NCI-H2029 treated with DMSO at 0.1 percent for 48 hours (cell line): ENCODE data around the gene ALPG.
"Not testable (repeated sequence)": the region's sequence is repeated elsewhere in the genome, so short reads cannot be mapped to it uniquely, and the experiment has no call there.

Experiments used
- DNase-seq: peaks from one replicate; lab custom pipeline; 2025; lab: John Stamatoyannopoulos, UW

The ALPG gene

DNA sequence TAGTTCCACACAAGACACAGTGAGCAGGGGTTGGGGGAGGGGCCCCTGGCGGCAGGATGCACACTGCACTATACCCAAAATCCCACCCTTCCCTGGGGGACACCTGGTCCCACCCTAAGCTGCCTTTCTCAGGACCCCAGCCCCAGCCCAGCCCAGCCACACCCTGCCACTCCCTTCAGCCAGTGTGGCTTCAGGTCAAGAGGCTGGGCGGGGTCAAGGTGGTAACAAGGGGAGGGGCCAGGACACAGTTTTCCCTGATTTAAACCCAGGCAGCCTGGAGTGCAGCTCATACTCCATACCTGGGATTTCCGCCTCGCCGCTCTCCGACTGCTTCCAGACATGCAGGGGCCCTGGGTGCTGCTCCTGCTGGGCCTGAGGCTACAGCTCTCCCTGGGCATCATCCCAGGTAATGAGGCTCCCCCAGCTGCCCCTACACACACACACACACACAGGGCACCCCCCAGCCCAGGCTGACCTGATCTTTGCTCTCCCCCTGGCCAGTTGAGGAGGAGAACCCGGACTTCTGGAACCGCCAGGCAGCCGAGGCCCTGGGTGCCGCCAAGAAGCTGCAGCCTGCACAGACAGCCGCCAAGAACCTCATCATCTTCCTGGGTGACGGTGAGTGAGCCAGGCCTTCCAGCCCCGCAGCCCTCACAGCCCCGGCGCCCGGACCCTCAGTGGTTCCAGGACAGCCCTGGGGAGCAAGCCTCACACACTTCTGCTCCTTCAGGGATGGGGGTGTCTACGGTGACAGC, at the start of gene ALPG:
ALPG (plus strand) TSS at position 289 of the 755 bp plus-strand sequence; CDS start at position 340, 51 bp downstream.
- DNase-seq, result no peak

- DNase-seq, result no peak
Observed at GRCh38 chr2:232361646-232362045, 45.0 kb upstream of the ALPG start.

GRCh38 chr2:232362174-232362900, 44.3 kb upstream of the ALPG start:
- DNase-seq, result peak; percentile 50

DNA sequence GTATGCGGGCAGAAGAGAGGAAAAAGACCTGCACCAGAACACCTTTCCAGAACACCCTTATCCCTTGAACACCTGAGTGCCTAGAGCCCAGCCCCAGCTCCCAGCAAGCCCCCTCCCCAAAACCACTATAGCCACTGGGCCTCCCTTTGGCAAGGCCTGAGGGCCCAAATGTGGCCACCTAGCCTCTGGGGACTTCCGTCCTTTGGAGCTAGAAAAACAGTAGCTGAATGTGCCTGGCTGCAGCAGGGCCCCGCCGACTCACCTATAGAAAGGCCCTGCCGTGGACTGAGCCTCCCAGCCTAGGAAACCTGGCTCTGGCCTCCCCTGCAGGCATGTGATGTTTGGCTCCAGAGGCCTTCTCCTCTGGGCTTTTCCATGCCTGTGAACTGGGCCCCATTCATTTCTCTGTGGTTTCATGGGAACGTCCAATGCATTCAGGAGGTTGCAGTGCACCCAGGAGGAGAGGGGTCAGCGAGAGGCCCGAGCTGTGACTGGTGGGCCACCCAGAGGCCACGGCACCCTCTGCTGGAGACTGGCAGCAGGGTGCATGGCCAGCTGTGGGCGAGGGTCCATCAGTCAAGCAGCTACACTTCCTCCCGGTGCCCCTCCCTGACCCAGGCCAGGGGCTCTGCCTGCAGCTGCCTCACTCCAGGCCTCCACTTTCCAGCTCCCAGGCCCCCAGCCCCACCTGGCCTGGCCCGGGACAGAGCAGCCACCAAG, 43.4 kb upstream of the ALPG start:
- DNase-seq, result not testable (repeated sequence)

DNA sequence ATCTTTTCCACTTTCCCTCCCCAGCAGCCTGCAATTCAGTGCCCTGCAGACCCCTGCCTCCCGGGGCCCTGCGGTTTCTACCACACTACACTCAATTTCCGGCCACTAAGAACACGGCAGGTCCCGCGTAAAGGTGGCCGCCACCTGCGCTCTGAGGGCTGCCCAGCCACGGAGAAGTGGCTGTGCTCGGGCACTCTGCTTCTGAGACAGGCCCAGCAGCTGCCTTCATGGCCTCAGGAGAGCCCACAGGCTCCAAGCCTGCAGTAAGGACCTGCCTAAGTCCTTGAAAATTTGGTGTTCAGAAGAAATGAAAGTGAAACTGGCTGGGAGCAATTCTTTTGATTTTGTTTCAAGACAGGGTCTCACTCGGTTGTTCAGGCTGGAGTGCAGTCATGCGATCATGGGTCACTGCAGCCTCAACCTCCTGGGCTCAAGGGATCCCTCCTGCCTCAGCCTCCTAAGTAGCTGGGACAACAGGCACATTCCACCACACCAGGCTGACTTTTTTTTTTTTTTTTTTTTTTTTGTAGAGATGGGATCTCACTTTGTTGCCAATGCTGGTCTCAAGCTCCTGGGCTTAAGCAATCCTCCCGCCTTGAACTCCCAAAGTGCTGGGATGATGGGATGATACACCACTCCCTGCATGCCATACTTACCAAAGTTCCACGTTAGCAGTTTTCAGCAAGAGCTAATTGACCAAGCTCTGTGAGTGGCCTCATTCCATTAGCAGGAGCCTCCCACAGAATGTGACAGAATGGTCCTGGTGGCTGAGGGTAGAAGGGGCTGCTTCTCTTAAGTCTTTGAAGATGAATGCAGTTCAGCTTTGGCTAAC, 42.6 kb upstream of the ALPG start:
- no peak for DNase-seq

DNA sequence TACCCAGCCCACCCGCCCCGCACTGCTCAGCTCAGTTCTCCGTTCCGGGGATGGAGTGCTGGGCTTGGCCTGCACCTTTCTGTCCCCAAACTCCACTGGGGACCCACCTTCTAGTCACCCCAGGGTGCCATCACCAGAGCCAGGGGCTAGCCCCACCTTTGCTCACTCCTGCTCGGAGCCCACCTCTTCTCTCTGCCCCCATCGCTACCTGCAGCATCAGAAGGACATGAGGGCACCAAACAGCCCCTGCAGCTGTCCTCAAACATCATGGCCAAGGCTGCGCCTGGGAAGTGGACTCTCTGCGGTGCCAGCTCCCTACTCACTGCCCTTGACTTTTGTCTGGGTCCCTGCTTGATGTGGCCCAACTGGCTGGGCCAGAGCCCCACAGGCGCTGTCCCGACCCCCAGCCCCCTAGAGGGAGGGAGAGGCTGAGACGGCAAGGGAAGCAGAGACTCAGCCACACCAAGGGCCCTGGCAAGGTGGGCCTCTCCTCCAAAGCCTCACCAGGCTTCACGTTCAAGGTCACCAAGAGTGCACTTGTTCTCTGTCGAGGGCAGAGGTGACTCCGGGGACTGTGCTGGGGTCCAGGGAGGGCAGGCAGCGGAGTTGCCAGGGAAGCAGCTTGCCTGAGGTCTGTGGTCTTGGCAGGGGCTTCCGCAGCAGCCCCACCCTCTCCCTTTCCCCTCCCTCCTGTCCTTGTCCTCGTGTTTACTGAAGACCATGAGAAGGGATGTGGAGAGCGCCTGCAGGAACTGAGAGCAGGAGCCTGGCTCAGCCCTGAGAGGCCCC, 41.6 kb upstream of the ALPG start:
- DNase-seq, result not testable (repeated sequence)

DNA sequence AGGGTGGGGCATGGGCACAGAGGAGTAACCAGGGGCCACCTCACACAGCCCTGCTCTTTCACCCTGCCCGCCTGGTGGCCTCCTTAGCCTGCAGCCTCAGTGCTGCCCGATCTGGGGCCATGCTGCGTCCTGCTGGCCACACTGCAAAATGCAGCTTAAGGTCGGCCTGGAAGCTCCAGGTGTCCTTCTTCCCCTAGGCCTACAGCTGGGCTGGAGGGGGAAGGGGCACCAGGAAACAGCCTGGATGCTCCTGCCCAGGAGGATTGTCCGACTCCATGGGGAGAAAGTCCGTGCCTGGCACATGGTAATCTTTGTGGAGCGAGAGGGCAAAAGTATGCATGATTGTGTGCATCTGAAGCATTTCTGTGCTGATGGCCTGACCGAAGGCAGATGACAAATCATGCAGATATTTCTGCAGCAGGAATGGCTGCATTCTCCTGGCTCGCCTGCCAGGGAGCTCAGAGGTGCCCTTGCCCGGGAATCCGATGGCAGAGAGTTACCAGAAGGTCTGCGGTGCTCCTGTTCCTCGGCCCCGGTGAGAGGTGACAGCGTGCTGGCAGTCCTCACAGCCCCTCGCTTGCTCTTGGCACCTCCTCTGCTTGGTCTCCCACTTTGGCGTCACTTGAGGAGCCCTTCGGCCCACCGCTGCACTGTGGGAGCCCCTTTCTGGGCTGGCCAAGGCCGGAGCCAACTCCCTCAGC, 40.9 kb upstream of the ALPG start:
- no peak for DNase-seq

- DNase-seq, result not testable (repeated sequence)
Observed at GRCh38 chr2:232366461-232366860, 40.2 kb upstream of the ALPG start.

- no peak for DNase-seq
Observed at GRCh38 chr2:232367016-232367415, 39.6 kb upstream of the ALPG start.

DNA sequence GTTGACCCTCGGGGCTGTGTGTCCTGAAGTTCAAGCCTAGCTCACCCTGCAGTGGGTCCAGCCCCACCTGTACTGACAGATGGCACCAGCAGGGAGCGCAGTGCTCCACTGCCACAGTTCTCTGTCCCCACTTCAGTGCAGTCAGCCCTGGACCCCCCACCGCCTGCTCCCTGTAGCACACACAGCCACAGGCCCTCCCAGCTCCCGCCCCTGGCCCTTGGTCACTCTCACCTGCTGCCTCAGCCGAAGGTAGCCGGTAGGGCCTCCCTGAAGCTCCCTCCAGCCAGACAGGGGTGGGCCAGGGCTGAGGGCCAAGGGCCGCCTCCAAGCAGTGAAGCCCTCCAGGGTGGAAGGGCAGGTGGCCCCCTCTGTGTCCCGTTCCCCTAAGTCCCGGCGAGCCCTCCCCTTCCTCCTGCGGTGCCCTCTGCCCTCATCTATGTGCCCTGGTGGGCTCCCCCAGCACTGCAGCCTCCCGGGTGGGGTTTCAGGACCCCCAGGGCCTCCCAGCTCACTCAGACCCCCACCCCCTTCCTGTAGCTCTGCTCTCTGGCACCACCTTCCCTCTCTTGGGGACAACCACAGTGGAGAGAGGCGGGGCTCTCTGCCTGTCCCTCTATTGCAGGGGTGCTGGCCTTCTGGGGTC, 38.9 kb upstream of the ALPG start:
- DNase-seq, result no peak

DNA sequence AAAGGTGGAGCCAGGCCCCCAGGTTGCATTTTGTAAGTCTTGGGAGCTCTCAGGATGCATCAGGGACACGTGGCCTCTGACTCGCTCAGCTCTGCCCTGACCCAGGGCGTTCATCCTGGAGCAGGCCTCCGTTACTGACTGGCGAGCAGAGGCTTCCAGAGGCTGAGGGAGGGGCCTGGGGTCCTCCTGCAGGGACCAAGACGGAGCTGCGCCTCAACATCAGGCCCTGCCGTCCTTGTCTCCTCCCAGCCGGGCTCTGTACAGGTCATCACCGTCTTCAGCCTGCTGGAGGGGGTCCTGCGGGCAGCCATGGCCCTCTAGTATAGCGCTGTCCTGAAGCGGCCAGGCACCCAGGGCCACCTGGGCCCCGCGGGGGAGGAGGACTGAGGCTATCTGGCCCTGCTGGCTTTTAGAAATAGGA, 38.3 kb upstream of the ALPG start:
- no peak for DNase-seq

GRCh38 chr2:232369126-232369951, 37.3 kb upstream of the ALPG start:
- no peak for DNase-seq

- DNase-seq, result not testable (repeated sequence)
Observed at GRCh38 chr2:232370007-232370406, 36.6 kb upstream of the ALPG start.

GRCh38 chr2:232372231-232373208, 34.1 kb upstream of the ALPG start:
- no peak for DNase-seq

DNA sequence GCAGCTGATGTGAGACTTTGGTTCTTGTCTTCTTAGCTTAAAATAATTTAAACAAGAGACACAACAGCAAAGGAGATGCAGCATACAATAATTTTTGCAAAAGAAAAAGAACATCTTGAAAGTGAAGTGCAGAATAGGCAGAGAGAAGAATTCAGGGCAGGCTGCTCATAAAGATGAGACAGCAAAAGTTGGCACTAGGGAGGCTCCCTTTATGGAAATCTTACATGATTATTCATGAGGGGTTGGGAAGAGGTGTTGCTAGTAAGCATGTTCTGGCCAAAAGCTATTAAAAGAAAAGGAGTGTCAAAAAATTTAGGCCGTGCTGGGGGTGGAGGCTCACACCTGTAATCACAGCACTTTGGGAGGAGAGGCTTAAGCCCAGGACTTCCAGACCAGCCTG, 32.3 kb upstream of the ALPG start:
- DNase-seq, result no peak

- DNase-seq, result no peak
Observed at GRCh38 chr2:232375164-232375563, 31.5 kb upstream of the ALPG start.

- no peak for DNase-seq
Observed at GRCh38 chr2:232376260-232376659, 30.4 kb upstream of the ALPG start.

DNA sequence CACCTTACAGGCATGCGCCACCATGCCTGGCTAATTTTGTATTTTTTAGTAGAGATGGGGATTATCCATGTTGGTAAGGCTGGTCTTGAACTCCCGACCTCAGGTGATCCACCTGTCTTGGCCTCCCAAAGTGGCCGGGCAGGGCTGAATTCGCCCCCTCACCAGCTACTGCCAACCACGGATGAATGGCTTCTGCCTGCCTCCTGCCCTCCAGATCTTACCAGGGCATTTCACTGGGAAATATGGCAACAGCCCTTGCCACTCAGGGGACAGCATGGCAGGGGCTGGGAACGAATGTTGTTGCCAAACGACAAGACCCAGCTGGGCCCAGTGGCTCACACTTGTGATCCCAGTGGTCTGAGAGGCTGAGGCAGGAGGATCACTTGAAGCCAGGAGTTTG, 29.9 kb upstream of the ALPG start:
- no peak for DNase-seq
